Panc1 (cell line): ENCODE data around the gene MBLAC2. TPM values are rescaled to one million over a fixed set of nuclear protein-coding genes. Genes with fewer than 3 reads are reported as not detected.

Experiments used
- ATAC-seq: fragments of 200-7000 bp; cut with Tn5 transposase; 2 replicates; pipeline ENCODE4 v1.9.1; 2020; ENCODE audit warnings: mild to moderate bottlenecking, moderate library complexity
- BruUV-seq: library from RNA; stranded (reverse); fragments of 400-500 nt; replicated peaks from 2 replicates; lab custom pipeline; 2021; lab: Mats Ljungman, UMichigan
- CTCF ChIA-PET: fragments of 300-600 bp; sonication (Branson Sonifier 250); formaldehyde crosslinking; loops from one replicate; lab custom pipeline; 2022; ENCODE audit warnings: antibody characterized with exemption; lab: Charles Lee
- POLR2A ChIA-PET: fragments of 300-600 bp; sonication (Branson Sonifier 250); formaldehyde crosslinking; loops from one replicate; lab custom pipeline; 2022; ENCODE audit warnings: antibody characterized with exemption; lab: Charles Lee
- DNase-seq: peaks from one replicate; pipeline ENCODE4 v3.0.0-alpha.2; 2010; ENCODE audit warnings: low read depth, low spot score
- H3K27ac ChIP-seq: 2 replicates; pipeline ENCODE4 v1.5.1; 2011; ENCODE audit warnings: mild to moderate bottlenecking, low read length, inconsistent platforms
- H3K27me3 ChIP-seq: fragments of 200-500 bp; sonication (Bioruptor generic); 2 replicates; pipeline ENCODE4 v1.6.0; 2014; ENCODE audit warnings: low read length, inconsistent platforms; ENCODE audit not compliant: control insufficient read depth, insufficient read depth
- H3K36me3 ChIP-seq: fragments of 200-500 bp; sonication (Bioruptor generic); 2 replicates; pipeline ENCODE4 v1.5.1; 2014; ENCODE audit warnings: inconsistent platforms, mild to moderate bottlenecking, low read length, moderate library complexity; ENCODE audit not compliant: control insufficient read depth, insufficient read depth
- H3K4me1 ChIP-seq: 2 replicates; pipeline ENCODE4 v1.5.1; 2011; ENCODE audit warnings: inconsistent platforms, mild to moderate bottlenecking, low read length, moderate library complexity; ENCODE audit not compliant: control insufficient read depth, insufficient read depth
- H3K4me3 ChIP-seq, 2 experiments: 2 replicates each; pipeline ENCODE4 v1.5.1; 2011 to 2012; ENCODE audit warnings: low read depth in 2 of 2, low read length in 2 of 2, mild to moderate bottlenecking in 2 of 2, inconsistent platforms in 1 of 2, moderate library complexity in 1 of 2
- H3K9me3 ChIP-seq: fragments of 200-500 bp; sonication (Bioruptor generic); 2 replicates; pipeline ENCODE4 v1.5.1; 2014; ENCODE audit warnings: low read depth, mild to moderate bottlenecking, inconsistent platforms, low read length, moderate library complexity; ENCODE audit not compliant: control insufficient read depth, insufficient read depth
- POLR2AphosphoS5 ChIP-seq: IDR thresholded peaks from 2 replicates; pipeline ENCODE4 v1.6.1; 2012; ENCODE audit warnings: mild to moderate bottlenecking, low read depth, low read length, moderate library complexity
- SIN3A ChIP-seq: IDR thresholded peaks from 2 replicates; pipeline ENCODE4 v1.6.1; 2012; ENCODE audit warnings: low read depth, mild to moderate bottlenecking, low read length, moderate library complexity, borderline replicate concordance; ENCODE audit not compliant: insufficient read depth
- TCF7L2 ChIP-seq: IDR thresholded peaks from 2 replicates; pipeline ENCODE4 v1.6.1; 2011; ENCODE audit warnings: mild to moderate bottlenecking, low read depth, low read length, inconsistent platforms
- in situ Hi-C: cut with HindIII; loops from 2 replicates; pipeline ENCODE4 v1.10.0; 2016; ENCODE audit warnings: low sequenced_read_pairs, low pct_unique_long_range_greater_than_20kb
- intact Hi-C: fragments of 100-400 bp; cut with micrococcal nuclease; formaldehyde crosslinking; loops from one replicate; pipeline ENCODE4 v1.10.0; 2022; ENCODE audit not compliant: unreplicated experiment
- total RNA-seq: library from RNA; stranded (reverse); gene quantifications from one replicate; pipeline ENCODE4 v1.2.1, GENCODE V29; 2021; ENCODE audit not compliant: unreplicated experiment
- TF ChIP-seq, protein P1 (sequence below): fragments of 450-650 bp; IDR thresholded peaks from 2 replicates; pipeline ENCODE4 v1.5.1; 2017; ENCODE audit warnings: mild to moderate bottlenecking
- TF ChIP-seq, protein P2 (sequence below), 2 experiments: IDR thresholded peaks; 2 replicates each; pipeline ENCODE4 v1.6.1; 2011 to 2012; ENCODE audit warnings: low read depth in 2 of 2, control low read depth in 1 of 2, low read length in 1 of 2, mild to moderate bottlenecking in 1 of 2, moderate library complexity in 1 of 2; ENCODE audit not compliant: insufficient read depth in 1 of 2

MBLAC2 gene
- total RNA-seq, 1 experiment from 2014 or later, result 5.9 TPM

DNA sequence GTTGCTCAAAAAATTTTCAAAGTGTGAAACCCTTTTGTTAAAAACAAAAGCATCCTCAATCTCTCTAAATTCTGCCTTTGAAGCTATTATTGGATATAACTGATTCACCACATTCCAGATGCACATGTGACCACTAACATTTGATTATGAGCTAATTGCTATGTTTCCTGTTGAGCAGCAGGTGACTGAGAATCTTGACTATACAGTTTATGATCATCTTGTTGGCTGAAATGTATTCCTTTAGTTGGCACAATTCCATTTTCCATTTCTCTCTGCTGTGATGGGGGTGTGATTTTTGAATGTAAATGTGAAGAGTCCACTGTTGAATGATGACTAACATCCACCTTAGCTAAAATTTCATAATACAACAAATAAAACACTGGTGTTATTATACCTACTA lies 44.1 kb upstream of the MBLAC2 start:
- ATAC-seq, result no peak
- H3K27ac ChIP-seq, result no peak overlapping the region
- BruUV-seq, result no TSS peak

DNA sequence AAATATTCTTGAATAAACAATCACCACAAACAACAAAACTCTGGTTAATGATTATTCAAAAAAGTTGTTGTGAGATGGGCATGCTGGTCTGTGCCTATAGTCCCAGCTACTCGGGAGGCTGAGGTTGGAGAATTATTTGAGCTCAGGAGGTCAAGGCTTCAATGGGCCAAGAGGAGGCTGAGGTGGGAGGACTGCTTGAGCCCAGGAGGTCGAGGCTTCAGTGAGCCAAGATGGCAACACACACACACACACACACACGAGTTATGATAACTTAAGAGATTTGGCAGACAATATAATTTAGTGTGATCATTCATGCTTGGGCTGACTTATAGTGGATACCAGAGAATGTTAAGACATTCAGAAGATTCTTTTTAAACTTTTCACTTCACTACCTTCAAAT lies 39.9 kb upstream of the MBLAC2 start:
- CTCF ChIA-PET, result interaction anchor here (0.6 kb wide), 1 partner anchor 16 kb away, joined by 5 read pairs; no protein-coding TSS in a partner anchor
- POLR2A ChIA-PET, result no interaction called here
- no TSS peak for BruUV-seq
- intact Hi-C loops (no loop called here), in situ Hi-C loops (no loop called here)
- Histone ChIP-seq H3K4me1 (no peaks in the 10 kb centered on the region), H3K36me3 (peaks cover 13% of the 10 kb centered on the region; the same call in 1 of the 2 replicates), H3K27ac (no peak overlapping the region), H3K27me3 (no peaks in the 10 kb centered on the region), H3K9me3 (no peaks in the 10 kb centered on the region), H3K4me3 (no peak overlapping the region)
- no peak for ATAC-seq
- TF ChIP-seq, protein P1, sequence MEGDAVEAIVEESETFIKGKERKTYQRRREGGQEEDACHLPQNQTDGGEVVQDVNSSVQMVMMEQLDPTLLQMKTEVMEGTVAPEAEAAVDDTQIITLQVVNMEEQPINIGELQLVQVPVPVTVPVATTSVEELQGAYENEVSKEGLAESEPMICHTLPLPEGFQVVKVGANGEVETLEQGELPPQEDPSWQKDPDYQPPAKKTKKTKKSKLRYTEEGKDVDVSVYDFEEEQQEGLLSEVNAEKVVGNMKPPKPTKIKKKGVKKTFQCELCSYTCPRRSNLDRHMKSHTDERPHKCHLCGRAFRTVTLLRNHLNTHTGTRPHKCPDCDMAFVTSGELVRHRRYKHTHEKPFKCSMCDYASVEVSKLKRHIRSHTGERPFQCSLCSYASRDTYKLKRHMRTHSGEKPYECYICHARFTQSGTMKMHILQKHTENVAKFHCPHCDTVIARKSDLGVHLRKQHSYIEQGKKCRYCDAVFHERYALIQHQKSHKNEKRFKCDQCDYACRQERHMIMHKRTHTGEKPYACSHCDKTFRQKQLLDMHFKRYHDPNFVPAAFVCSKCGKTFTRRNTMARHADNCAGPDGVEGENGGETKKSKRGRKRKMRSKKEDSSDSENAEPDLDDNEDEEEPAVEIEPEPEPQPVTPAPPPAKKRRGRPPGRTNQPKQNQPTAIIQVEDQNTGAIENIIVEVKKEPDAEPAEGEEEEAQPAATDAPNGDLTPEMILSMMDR, result no peak
- TF ChIP-seq, protein P2, sequence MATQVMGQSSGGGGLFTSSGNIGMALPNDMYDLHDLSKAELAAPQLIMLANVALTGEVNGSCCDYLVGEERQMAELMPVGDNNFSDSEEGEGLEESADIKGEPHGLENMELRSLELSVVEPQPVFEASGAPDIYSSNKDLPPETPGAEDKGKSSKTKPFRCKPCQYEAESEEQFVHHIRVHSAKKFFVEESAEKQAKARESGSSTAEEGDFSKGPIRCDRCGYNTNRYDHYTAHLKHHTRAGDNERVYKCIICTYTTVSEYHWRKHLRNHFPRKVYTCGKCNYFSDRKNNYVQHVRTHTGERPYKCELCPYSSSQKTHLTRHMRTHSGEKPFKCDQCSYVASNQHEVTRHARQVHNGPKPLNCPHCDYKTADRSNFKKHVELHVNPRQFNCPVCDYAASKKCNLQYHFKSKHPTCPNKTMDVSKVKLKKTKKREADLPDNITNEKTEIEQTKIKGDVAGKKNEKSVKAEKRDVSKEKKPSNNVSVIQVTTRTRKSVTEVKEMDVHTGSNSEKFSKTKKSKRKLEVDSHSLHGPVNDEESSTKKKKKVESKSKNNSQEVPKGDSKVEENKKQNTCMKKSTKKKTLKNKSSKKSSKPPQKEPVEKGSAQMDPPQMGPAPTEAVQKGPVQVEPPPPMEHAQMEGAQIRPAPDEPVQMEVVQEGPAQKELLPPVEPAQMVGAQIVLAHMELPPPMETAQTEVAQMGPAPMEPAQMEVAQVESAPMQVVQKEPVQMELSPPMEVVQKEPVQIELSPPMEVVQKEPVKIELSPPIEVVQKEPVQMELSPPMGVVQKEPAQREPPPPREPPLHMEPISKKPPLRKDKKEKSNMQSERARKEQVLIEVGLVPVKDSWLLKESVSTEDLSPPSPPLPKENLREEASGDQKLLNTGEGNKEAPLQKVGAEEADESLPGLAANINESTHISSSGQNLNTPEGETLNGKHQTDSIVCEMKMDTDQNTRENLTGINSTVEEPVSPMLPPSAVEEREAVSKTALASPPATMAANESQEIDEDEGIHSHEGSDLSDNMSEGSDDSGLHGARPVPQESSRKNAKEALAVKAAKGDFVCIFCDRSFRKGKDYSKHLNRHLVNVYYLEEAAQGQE (IDR thresholded peaks at IDR 0.05; ENCODE audit: insufficient read depth in 1 of 2, low read depth in 2 of 2, low read length in 1 of 2), result no peak
- no peak for TF ChIP-seq SIN3A
- no peak for TF ChIP-seq TCF7L2
- TF ChIP-seq POLR2AphosphoS5, result no peak
- DNase-seq, result no peak

More for the DNA sequence above, 44.1 kb upstream of the MBLAC2 start:
- no peak for DNase-seq
- Histone ChIP-seq H3K27me3 (no peaks in the 10 kb centered on the region), H3K4me3 (no peak overlapping the region), H3K4me1 (no peaks in the 10 kb centered on the region), H3K9me3 (no peaks in the 10 kb centered on the region), H3K36me3 (peaks cover 21% of the 10 kb centered on the region; the same call in 1 of the 2 replicates)
- in situ Hi-C loops, result no loop called here
- intact Hi-C loops, result no loop called here
- ChIA-PET POLR2A (no interaction called here), CTCF (no interaction called here)
- no peak for TF ChIP-seq POLR2AphosphoS5
- no peak for TF ChIP-seq SIN3A

DNA sequence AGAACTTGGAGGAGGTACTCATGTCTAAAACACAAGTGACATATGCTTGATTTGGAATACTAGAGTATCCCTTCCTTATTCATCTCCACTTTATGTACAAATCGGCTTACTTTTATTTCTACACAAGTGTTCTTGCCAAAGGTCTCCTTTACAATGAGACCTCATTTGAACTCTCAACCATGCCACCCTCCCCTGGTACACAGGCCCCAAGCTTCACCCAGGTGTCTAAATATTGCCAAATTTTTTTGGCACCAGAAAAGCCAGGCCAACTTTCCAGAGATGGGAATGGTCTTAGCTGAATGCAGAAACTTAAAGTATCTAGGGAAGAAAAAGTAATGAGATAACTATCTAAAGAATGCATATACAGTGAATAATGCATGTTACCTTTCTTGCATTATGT lies 35.9 kb upstream of the MBLAC2 start:
- TF ChIP-seq, protein P1, result no peak
- no peak for TF ChIP-seq SIN3A
- TF ChIP-seq POLR2AphosphoS5, result no peak
- TF ChIP-seq, protein P2 (IDR thresholded peaks at IDR 0.05; ENCODE audit: insufficient read depth in 1 of 2, low read depth in 2 of 2, low read length in 1 of 2), result no peak
- no peak for TF ChIP-seq TCF7L2
- DNase-seq (no peak), ATAC-seq (no peak)
- no peaks in the 10 kb centered on the region for H3K27me3 ChIP-seq
- BruUV-seq, result no TSS peak
- no peak overlapping the region for H3K27ac ChIP-seq
- no peaks in the 10 kb centered on the region; the same call in 1 of the 2 replicates for H3K36me3 ChIP-seq
- ChIA-PET POLR2A (no interaction called here), CTCF (no interaction called here)
- intact Hi-C loops, result no loop called here
- no peaks in the 10 kb centered on the region for H3K4me1 ChIP-seq
- no peak overlapping the region for H3K4me3 ChIP-seq
- H3K9me3 ChIP-seq, result no peaks in the 10 kb centered on the region
- in situ Hi-C loops, result no loop called here
